ENCODE results near the gene KAT2B.
A peak's percentile ranks its signal among the peaks of the same experiment; 100 is the strongest.

The KAT2B gene

DNA sequence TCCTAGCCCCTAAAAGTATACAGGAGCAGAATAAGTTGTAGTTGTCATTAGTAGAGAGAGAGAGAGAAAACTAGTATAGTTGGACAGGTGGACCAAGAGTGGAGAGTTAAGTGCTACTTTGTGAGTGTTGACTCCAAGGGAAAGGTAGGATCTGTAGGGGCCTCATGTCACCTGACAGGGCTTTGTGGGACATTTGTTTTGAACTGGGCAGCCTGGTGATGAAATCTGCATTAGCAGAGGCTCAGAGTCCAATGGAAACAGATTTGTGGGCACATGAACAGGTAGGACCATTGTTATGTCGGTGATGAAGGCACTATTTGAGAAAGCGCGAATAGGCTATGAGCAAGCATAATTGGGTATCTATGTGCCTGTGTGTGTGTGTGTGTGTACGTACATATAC is 102.3 kb downstream of the KAT2B start:
- no peak for DNase-seq (ENCODE audit: low read depth in 2 of 2)

DNA sequence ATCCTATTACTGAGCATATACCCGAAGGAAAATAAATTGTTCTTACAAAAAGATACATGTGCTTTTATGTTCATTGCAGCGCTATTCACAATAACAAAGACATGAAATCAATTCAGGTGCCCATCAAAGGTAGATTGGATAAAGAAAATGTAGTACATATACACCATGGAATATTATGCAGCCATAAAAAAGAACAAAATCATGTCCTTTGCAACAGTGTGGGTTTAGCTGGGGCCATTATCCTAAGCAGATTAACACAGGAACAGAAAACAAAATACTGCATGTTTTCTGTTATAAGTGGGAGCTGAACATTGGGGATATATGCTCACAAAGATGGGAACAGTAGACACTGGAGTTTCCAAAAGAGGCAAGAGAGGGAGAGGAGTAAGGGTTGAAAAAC is 103.3 kb downstream of the KAT2B start:
- no peak for DNase-seq (ENCODE audit: low read depth in 2 of 2)

DNA sequence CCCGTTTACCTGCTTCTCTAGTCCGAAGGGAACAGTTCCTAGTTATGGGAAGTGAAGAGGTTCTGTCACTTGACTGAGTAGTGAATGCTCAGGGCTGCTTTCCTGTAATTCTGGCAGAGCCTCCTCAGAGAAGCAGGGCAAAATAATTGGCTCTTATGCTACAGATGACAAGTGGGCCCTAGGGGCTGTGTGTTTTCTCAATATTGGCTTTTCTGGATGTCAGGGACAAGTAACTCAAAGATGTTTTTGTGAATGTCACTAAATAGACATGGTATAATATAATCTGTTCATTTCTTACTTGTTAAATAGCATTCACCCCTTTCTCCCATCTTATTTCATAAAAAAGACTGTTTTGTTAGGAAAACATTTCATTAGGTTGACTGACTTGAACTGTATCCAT is 105.6 kb downstream of the KAT2B start:
- no peak for DNase-seq (ENCODE audit: low read depth in 2 of 2)

GRCh38 chr3:20146301-20146700 is 106.1 kb downstream of the KAT2B start:
- no peak for DNase-seq (ENCODE audit: low read depth in 2 of 2)

GRCh38 chr3:20147361-20147760 is 107.1 kb downstream of the KAT2B start:
- no peak for DNase-seq (ENCODE audit: low read depth in 2 of 2)

- no peak for DNase-seq (ENCODE audit: low read depth in 2 of 2)
Measured at GRCh38 chr3:20148466-20148865, 108.2 kb downstream of the KAT2B start.

- no peak for DNase-seq (ENCODE audit: low read depth in 2 of 2)
Measured at GRCh38 chr3:20154078-20154477, 113.8 kb downstream of the KAT2B start.

- no peak for DNase-seq (ENCODE audit: low read depth in 2 of 2)
Measured at GRCh38 chr3:20154928-20155327, 114.7 kb downstream of the KAT2B start.

GRCh38 chr3:20160230-20160629 is 120.0 kb downstream of the KAT2B start:
- no peak for DNase-seq (ENCODE audit: low read depth in 2 of 2)

- no peak for DNase-seq (ENCODE audit: low read depth in 2 of 2)
Measured at GRCh38 chr3:20161714-20162113, 121.5 kb downstream of the KAT2B start.

DNA sequence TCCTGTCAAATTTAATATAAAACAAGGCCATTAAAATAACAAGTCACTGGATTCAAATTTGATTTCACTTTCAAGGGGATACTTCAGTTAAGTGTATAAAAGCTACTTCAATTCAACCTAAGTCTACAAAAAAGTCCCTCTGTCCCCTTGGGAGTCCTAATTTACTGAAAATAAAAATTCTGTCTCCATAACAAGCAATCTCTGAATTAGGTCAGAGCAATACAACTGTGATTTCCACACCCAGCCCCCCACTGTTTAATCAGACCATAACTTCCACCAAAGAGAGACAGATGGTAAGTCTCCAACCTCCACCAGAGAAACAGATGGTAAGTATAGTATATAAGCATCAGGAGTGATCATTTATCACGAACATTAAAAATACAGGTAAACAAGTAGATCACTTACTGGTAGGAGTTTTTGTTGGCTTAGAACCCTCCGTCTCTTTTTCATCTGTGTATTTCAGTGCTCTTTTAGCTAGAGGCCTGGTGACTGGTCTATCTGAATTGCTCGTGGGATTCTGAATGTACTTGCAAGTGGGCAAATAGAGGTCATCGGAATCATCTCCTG is 133.7 kb downstream of the KAT2B start:
- no peak for DNase-seq (ENCODE audit: low read depth in 2 of 2)

GRCh38 chr3:20181276-20181675 is 141.0 kb downstream of the KAT2B start:
- DNase-seq (ENCODE audit: low read depth in 2 of 2) = no peak

- DNase-seq (ENCODE audit: low read depth in 2 of 2) = no peak
Measured at GRCh38 chr3:20182206-20182605, 142.0 kb downstream of the KAT2B start.

- DNase-seq (ENCODE audit: low read depth in 2 of 2) = no peak
Measured at GRCh38 chr3:20185331-20185678, 145.1 kb downstream of the KAT2B start.

GRCh38 chr3:20185679-20186599 is 145.7 kb downstream of the KAT2B start, which contains the start of gene SGO1:
TSS of gene SGO1 (minus strand) at chr3:20186206. CDS start at chr3:20184027, 2,179 bp downstream.
- DNase-seq (ENCODE audit: low read depth in 2 of 2) = peak; percentile 98 to 99

GRCh38 chr3:20186600-20187004 is 146.4 kb downstream of the KAT2B start:
- no peak for DNase-seq (ENCODE audit: low read depth in 2 of 2)

DNA sequence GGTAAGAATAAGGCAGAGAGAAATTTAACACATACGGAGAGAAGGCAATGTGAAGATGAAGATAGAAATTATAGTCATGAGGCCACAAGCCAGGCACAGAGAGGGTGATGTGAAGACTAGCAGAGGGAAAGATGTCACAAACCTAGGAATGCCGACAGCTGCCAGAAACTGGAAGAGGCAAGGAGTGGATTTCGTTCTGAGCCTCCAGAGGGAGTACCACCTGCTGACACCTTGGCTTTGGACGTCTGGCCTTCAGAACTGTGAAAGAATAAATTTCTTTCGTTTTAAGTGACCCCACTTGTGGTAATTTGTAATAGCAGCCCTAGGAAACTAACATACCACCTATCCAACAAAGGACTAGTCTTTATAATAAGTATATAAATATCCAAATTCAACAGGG is 150.7 kb downstream of the KAT2B start:
- no peak for DNase-seq (ENCODE audit: low read depth in 2 of 2)

- DNase-seq (ENCODE audit: low read depth in 2 of 2) = no peak
Measured at GRCh38 chr3:20194793-20195460, 154.7 kb downstream of the KAT2B start.

- no peak for DNase-seq (ENCODE audit: low read depth in 2 of 2)
Measured at GRCh38 chr3:20197775-20198174, 157.5 kb downstream of the KAT2B start.

DNA sequence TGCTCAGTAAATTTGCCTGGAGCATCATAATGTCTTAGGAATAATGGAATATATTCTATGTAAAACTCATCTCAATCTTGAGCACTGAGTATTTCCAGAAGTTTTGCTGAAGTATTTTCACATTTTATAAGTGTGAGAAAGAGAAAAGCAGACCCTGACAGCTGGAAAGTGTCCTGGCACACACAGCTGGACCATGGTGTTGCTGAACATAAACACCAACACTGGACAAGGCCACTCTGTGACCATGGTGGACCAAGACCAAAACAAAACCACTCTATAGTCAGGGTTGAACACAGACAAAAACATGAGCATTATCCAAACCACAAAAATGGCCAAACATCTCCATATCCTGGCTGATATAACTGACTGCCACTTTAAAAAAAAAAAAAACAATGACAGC is 160.9 kb downstream of the KAT2B start:
- DNase-seq (ENCODE audit: low read depth in 2 of 2) = no peak

All from stimulated activated CD4-positive, alpha-beta T cell treated with anti-CD3 and anti-CD28 coated beads, Interleukin-15, amount 100 ng/mL, for 48 hours (primary cell).